T-cell (primary cell): ENCODE measurements around the gene SLC43A1. TPM values are rescaled to one million over a fixed set of nuclear protein-coding genes. Genes with fewer than 3 reads are reported as not detected.

Source experiments
- ATAC-seq, 4 experiments: fragments of 200-7000 bp in 3 of 4; fragments of 150-1000 bp in 1 of 4; cut with Tn5 transposase; replicated peaks in 1 of 4; 1 replicate in 3 of 4; 2 replicates in 1 of 4; pipeline ENCODE4 v1.10.0; 2021; ENCODE audit warnings: moderate library complexity in 3 of 4, mild to moderate bottlenecking in 2 of 4, moderate number of reproducible peaks in 1 of 4
- CTCF ChIA-PET, 2 donors: fragments of 300-600 bp; sonication (Branson Sonifier 250); formaldehyde crosslinking; loops; one replicate each; lab custom pipeline; 2022; ENCODE audit warnings: antibody characterized with exemption in 2 of 2; lab: Charles Lee
- POLR2A ChIA-PET, 2 donors: fragments of 300-600 bp; sonication (Branson Sonifier 250); formaldehyde crosslinking; loops; one replicate each; lab custom pipeline; 2022; ENCODE audit warnings: antibody characterized with exemption in 2 of 2; lab: Charles Lee
- DNase-seq, 35 experiments: peaks; one replicate each; pipeline versions ENCODE4 v3.0.0 to v3.0.0-alpha.2; 2013 to 2023
- H3K27ac ChIP-seq: one replicate; pipeline ENCODE4 v1.5.1; 2013; ENCODE audit warnings: low read length
- H3K27me3 ChIP-seq, 2 experiments: replicated peaks in 1 of 2; 1 replicate in 1 of 2; 2 replicates in 1 of 2; pipeline versions ENCODE4 v1.6.1 to v1.7.0; 2013; ENCODE audit warnings: low read length in 1 of 2, mixed read lengths in 1 of 2; ENCODE audit not compliant: control insufficient read depth in 2 of 2, insufficient read depth in 2 of 2; ENCODE audit errors: extremely low read depth in 1 of 2
- H3K36me3 ChIP-seq, 2 donors: 1 replicate in 1 of 2; 2 replicates in 1 of 2; pipeline versions ENCODE4 v1.6.1 to v1.7.0; 2013; ENCODE audit warnings: low read length in 1 of 2; ENCODE audit not compliant: control insufficient read depth in 2 of 2, insufficient read depth in 1 of 2; ENCODE audit errors: extremely low read depth in 1 of 2
- H3K4me1 ChIP-seq, 2 experiments: 1 replicate in 1 of 2; 2 replicates in 1 of 2; pipeline versions ENCODE4 v1.6.1 to v1.7.0; 2013; ENCODE audit warnings: low read length in 2 of 2, mixed read lengths in 1 of 2; ENCODE audit not compliant: insufficient read depth in 2 of 2, control insufficient read depth in 1 of 2; ENCODE audit errors: extremely low read depth in 1 of 2
- H3K4me3 ChIP-seq, 2 donors: 1 replicate in 1 of 2; 2 replicates in 1 of 2; pipeline versions ENCODE4 v1.5.1 to v1.7.0; 2013; ENCODE audit warnings: mild to moderate bottlenecking in 2 of 2, low read length in 1 of 2, moderate library complexity in 1 of 2; ENCODE audit not compliant: control insufficient read depth in 1 of 2; ENCODE audit errors: extremely low read depth in 1 of 2
- H3K9me3 ChIP-seq: 2 replicates; pipeline ENCODE4 v1.7.0; 2013
- H3K27ac Mint-ChIP-seq, 2 donors: one replicate each; pipeline ENCODE4 v1.8.0; 2020 to 2021; ENCODE audit warnings: mild to moderate bottlenecking in 2 of 2, mixed read lengths in 2 of 2
- H3K27me3 Mint-ChIP-seq, 2 donors: one replicate each; pipeline ENCODE4 v1.8.0; 2021 to 2022; ENCODE audit warnings: mixed read lengths in 2 of 2
- H3K36me3 Mint-ChIP-seq: one replicate; pipeline ENCODE4 v1.8.0; 2021; ENCODE audit warnings: mixed read lengths
- H3K4me1 Mint-ChIP-seq, 3 donors: one replicate each; pipeline ENCODE4 v1.8.0; 2020 to 2022; ENCODE audit warnings: mixed read lengths in 3 of 3, mild to moderate bottlenecking in 1 of 3
- H3K4me3 Mint-ChIP-seq, 3 donors: one replicate each; pipeline ENCODE4 v1.8.0; 2020 to 2022; ENCODE audit warnings: mild to moderate bottlenecking in 3 of 3, mixed read lengths in 3 of 3, moderate library complexity in 3 of 3
- H3K9me3 Mint-ChIP-seq, 3 donors: one replicate each; pipeline ENCODE4 v1.8.0; 2020 to 2022; ENCODE audit warnings: mixed read lengths in 3 of 3
- WGBS: methylation state at CpG from one replicate; pipeline ENCODE4 v1.1.5; 2013; ENCODE audit warnings: missing lambda C conversion rate; ENCODE audit not compliant: insufficient coverage; 5-methylcytosine and 5-hydroxymethylcytosine counted together
- total RNA-seq, 35 experiments: library from RNA in 6 of 35; stranded (reverse) in 6 of 35; fragments of 120-200 nt in 1 of 35; gene quantifications; one replicate each; pipeline versions ENCODE4 v1.2.1 to v1.2.4 and lab custom pipeline; 2013 to 2026

SLC43A1 gene
- total RNA-seq, 5 donors from 2014 or later (not counting 1 experiment from before 2014, with no cell fraction given) = 8.8 to 31.6 (median 25.1) TPM

- H3K27me3 Mint-ChIP-seq = peaks cover 12 to 27% of the 10 kb centered on the region in 2 donors
- Histone ChIP-seq H3K36me3 (peaks cover 6 to 22% of the 10 kb centered on the region in 2 donors), H3K4me1 (peaks cover 2 to 20% of the 10 kb centered on the region in 2 experiments), H3K27me3 (peaks cover 0 to 45% of the 10 kb centered on the region in 2 experiments), H3K4me3 (no peak overlapping the region), H3K27ac (no peak overlapping the region), H3K9me3 (no peaks in the 10 kb centered on the region)
- WGBS = 50% methylated on average over 1 of the region's 7 CpGs
- no peak overlapping the region for H3K4me3 Mint-ChIP-seq
- DNase-seq (peak in 1 of 35 experiments; percentile 33), ATAC-seq (no peak)
- POLR2A ChIA-PET = interaction anchor here in 1 of 2 donors (0.5 kb wide), 2 partner anchors 19 to 223 kb away, joined by 3 to 4 read pairs; no protein-coding TSS in a partner anchor
- no peak overlapping the region for H3K27ac Mint-ChIP-seq
- no peaks in the 10 kb centered on the region for H3K9me3 Mint-ChIP-seq
- peaks cover 38% of the 10 kb centered on the region for H3K36me3 Mint-ChIP-seq
- peaks cover 5 to 17% (median 12%) of the 10 kb centered on the region in 3 donors for H3K4me1 Mint-ChIP-seq
- CTCF ChIA-PET = interaction anchor here (0.6 to 2.6 kb wide), 17 partner anchors 9 to 1040 kb away, joined by 3 to 27 read pairs (median 3); no protein-coding TSS in a partner anchor
Observed at GRCh38 chr11:57484141-57484710, 31.3 kb downstream of the SLC43A1 start.

DNA sequence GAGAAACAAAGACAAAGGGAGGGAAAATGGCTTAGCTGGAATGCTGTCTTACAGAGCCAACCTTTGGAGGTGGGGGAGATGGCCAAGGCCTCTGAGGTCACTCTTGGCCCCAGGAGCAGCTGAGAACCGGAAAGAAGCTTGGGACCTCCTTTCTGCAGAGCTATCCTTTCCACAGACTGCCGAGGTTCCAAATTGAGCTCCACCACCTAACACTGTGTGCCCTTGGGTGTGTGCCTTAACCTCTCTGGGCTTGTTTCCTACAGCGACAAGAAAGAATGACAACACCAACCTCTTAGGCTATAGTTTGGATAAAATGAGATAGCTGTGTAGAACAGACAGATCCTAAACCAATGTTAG is 32.0 kb downstream of the SLC43A1 start:
- Histone ChIP-seq H3K4me3 (peak overlapping the region in 1 of 2 donors; percentile 39), H3K36me3 (peaks cover 3 to 17% of the 10 kb centered on the region in 2 donors), H3K27ac (no peak overlapping the region), H3K9me3 (no peaks in the 10 kb centered on the region), H3K27me3 (peaks cover 0 to 45% of the 10 kb centered on the region in 2 experiments), H3K4me1 (peaks cover 2 to 20% of the 10 kb centered on the region in 2 experiments)
- peaks cover 5 to 17% (median 12%) of the 10 kb centered on the region in 3 donors for H3K4me1 Mint-ChIP-seq
- H3K36me3 Mint-ChIP-seq = peaks cover 31% of the 10 kb centered on the region
- H3K4me3 Mint-ChIP-seq = peak overlapping the region in 2 of 3 donors; percentile 28 to 47
- H3K27me3 Mint-ChIP-seq = peaks cover 12 to 27% of the 10 kb centered on the region in 2 donors
- ATAC-seq = no peak
- ChIA-PET POLR2A (interaction anchor here in 1 of 2 donors (0.5 kb wide), 1 partner anchor 20 kb away, joined by 3 read pairs; no protein-coding TSS in a partner anchor), CTCF (interaction anchor here (0.6 to 2.6 kb wide), 14 partner anchors 10 to 317 kb away, joined by 3 to 27 read pairs (median 4); no protein-coding TSS in a partner anchor)
- no CpG with 5 or more reads among the region's 3 CpGs for WGBS
- no peak for DNase-seq
- H3K27ac Mint-ChIP-seq = no peak overlapping the region
- H3K9me3 Mint-ChIP-seq = no peaks in the 10 kb centered on the region

DNA sequence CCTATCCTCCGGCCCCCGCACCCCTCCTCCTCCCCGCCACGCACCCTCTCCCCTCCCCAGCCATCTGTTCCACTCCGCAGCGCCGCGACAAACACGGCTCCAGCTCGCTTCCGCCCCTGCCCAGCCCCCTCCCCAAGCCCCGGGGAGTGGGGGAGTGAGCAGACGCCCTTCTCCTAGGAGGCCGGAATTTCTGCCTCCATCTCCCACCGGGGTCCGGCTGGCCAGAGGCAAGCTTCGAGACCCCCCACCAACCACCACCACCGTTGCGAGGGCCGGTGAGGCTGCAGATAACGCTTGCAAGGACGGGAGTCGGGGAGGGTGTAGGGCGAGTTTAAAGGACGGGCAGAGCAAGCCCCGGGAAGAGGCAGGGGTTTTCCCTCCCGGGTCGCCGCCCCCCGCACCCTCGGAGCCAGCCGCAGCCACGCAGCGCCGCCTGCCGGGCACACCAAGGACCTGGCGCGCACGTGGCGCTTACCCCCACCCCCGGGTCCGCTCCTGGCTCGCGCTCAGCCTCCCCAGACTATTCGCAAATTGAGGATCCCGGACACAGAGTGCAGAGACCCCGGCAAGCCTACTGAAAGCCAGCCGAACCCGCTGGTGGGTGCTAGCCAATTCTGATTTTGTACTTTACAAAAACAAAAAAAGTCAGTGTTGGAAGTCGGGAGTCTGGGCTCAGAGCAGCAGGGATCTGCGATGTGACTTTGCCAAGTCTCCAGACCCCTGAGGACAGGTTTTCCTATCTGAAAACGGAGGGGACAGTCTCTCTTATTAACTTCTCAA is 32.5 kb downstream of the SLC43A1 start:
- Mint-ChIP-seq H3K36me3 (peaks cover 25% of the 10 kb centered on the region), H3K27me3 (peaks cover 12 to 30% of the 10 kb centered on the region in 2 donors), H3K4me1 (peaks cover 5 to 17% (median 12%) of the 10 kb centered on the region in 3 donors), H3K27ac (no peak overlapping the region), H3K9me3 (no peaks in the 10 kb centered on the region), H3K4me3 (peak overlapping the region in 2 of 3 donors; percentile 28 to 47)
- H3K27ac ChIP-seq = no peak overlapping the region
- ATAC-seq (peak; percentile 64 to 92 (median 74)), DNase-seq (peak in 33 of 35 experiments; percentile 23 to 78 (median 53))
- peaks cover 2 to 14% of the 10 kb centered on the region in 2 donors for H3K36me3 ChIP-seq
- H3K9me3 ChIP-seq = no peaks in the 10 kb centered on the region
- ChIA-PET CTCF (interaction anchor here (1.0 to 2.6 kb wide), 9 partner anchors 10 to 137 kb away, joined by 3 to 27 read pairs (median 6); no protein-coding TSS in a partner anchor), POLR2A (no interaction called here)
- H3K4me1 ChIP-seq = peaks cover 2 to 20% of the 10 kb centered on the region in 2 experiments
- H3K4me3 ChIP-seq = peak overlapping the region; percentile 21 to 39
- H3K27me3 ChIP-seq = peaks cover 0 to 45% of the 10 kb centered on the region in 2 experiments
- WGBS = 3% methylated on average over 24 of the region's 52 CpGs

- POLR2A ChIA-PET = no interaction called here
- peaks cover 0 to 14% of the 10 kb centered on the region in 2 donors for H3K36me3 ChIP-seq
- DNase-seq (no peak), ATAC-seq (no peak)
- Mint-ChIP-seq H3K9me3 (no peaks in the 10 kb centered on the region), H3K4me1 (peaks cover 5 to 17% (median 12%) of the 10 kb centered on the region in 3 donors), H3K36me3 (peaks cover 17% of the 10 kb centered on the region), H3K4me3 (peak overlapping the region in 2 of 3 donors; percentile 17 to 47), H3K27me3 (peaks cover 12 to 33% of the 10 kb centered on the region in 2 donors), H3K27ac (no peak overlapping the region)
- H3K9me3 ChIP-seq = no peaks in the 10 kb centered on the region
- H3K27ac ChIP-seq = no peak overlapping the region
- H3K27me3 ChIP-seq = peaks cover 0 to 50% of the 10 kb centered on the region in 2 experiments
- peaks cover 2 to 21% of the 10 kb centered on the region in 2 experiments for H3K4me1 ChIP-seq
- CTCF ChIA-PET = interaction anchor here (0.5 to 1.4 kb wide), 8 partner anchors 9 to 136 kb away, joined by 3 to 8 read pairs (median 4); no protein-coding TSS in a partner anchor
- H3K4me3 ChIP-seq = peak overlapping the region in 1 of 2 donors; percentile 11
- WGBS = 50% methylated on average over 25 of the region's 44 CpGs
Observed at GRCh38 chr11:57481915-57482781, 33.4 kb downstream of the SLC43A1 start.

DNA sequence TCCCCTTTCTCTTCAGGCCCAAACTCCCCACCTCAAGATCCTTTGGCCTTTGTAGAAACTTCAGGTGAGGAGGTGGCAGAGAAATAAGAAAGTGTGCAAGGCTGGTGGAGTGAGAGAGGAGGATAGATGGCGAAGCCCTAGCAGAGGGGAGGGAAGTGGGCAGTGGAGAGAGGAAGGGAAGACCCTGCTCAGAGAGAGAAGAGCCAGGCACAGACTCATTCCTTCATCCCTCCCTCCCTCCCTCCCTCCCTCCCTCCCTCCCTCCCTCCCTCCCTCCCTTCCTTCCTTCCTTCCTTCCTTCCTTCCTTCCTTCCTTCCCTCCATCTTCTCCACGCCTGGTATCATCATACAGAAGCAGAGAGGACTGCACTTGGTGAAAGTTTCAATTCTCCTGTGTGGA is 34.2 kb downstream of the SLC43A1 start:
- peaks cover 12 to 35% of the 10 kb centered on the region in 2 donors for H3K27me3 Mint-ChIP-seq
- peaks cover 17% of the 10 kb centered on the region for H3K36me3 Mint-ChIP-seq
- no CpG with 5 or more reads among the region's 2 CpGs for WGBS
- Histone ChIP-seq H3K36me3 (peaks cover 0 to 11% of the 10 kb centered on the region in 2 donors), H3K4me3 (no peak overlapping the region), H3K4me1 (peaks cover 2 to 28% of the 10 kb centered on the region in 2 experiments), H3K9me3 (no peaks in the 10 kb centered on the region), H3K27ac (no peak overlapping the region), H3K27me3 (peaks cover 0 to 52% of the 10 kb centered on the region in 2 experiments)
- no peak for ATAC-seq
- POLR2A ChIA-PET = no interaction called here
- DNase-seq = no peak
- H3K4me1 Mint-ChIP-seq = peaks cover 5 to 17% (median 14%) of the 10 kb centered on the region in 3 donors
- CTCF ChIA-PET = interaction anchor here (0.5 to 1.3 kb wide), 8 partner anchors 10 to 135 kb away, joined by 3 to 9 read pairs (median 4); no protein-coding TSS in a partner anchor
- H3K4me3 Mint-ChIP-seq = no peak overlapping the region
- no peaks in the 10 kb centered on the region for H3K9me3 Mint-ChIP-seq
- no peak overlapping the region for H3K27ac Mint-ChIP-seq
